Measurements from ENCODE around the gene SNX15.

- TF ChIP-seq REST (IDR thresholded peaks at IDR 0.05; ENCODE audit: insufficient read depth in 1 of 2, low read depth in 2 of 2, low read length in 2 of 2) (no peak), POLR2AphosphoS5 (IDR thresholded peaks at IDR 0.05; ENCODE audit: low read depth, low read length) (no peak)
These were observed 8.3 kb downstream of the SNX15 start for GRCh38 chr11:65035579-65035978.

Data from PFSK-1 (cell line).